ENCODE data around the gene CMTR1.
A peak's percentile ranks its signal among the peaks of the same experiment; 100 is the strongest.
"Not testable (repeated sequence)": the region's sequence is repeated elsewhere in the genome, so short reads cannot be mapped to it uniquely, and the experiment has no call there.

Gene CMTR1

DNA sequence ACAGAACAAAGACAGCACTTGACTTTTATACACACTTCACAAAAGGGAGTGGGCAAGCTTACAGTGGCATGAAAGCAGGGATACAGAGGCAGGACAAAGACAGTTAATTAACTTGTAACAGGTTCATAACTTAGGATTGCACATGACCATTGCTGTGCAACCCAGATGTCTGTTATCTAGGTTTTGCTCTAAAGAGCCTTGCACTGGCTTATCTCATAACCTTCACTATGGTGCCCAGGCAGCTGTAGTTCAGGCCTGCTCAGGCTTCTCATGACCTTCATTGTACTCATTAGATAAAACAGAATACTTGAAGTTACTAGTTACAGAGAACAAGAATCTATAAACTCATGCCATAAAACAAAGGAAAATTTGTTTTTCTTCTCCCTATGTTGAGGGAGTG lies 31.4 kb upstream of the CMTR1 start:
- H3K4me3 ChIP-seq (ENCODE audit: low read length in 2 of 2); H3K9ac ChIP-seq (ENCODE audit: low read length in 2 of 2); H3K9me3 ChIP-seq (ENCODE audit: control insufficient read depth in 2 of 2, low read length in 2 of 2); H3K4me1 ChIP-seq (ENCODE audit: control insufficient read depth, insufficient read depth, low read length); H3K36me3 ChIP-seq (ENCODE audit: control insufficient read depth in 2 of 2, insufficient read depth in 2 of 2, low read length in 2 of 2); H3K27me3 ChIP-seq (ENCODE audit: control insufficient read depth in 1 of 2, insufficient read depth in 2 of 2, low read length in 2 of 2); H3K27ac ChIP-seq (ENCODE audit: low read length): not testable (repeated sequence)

DNA sequence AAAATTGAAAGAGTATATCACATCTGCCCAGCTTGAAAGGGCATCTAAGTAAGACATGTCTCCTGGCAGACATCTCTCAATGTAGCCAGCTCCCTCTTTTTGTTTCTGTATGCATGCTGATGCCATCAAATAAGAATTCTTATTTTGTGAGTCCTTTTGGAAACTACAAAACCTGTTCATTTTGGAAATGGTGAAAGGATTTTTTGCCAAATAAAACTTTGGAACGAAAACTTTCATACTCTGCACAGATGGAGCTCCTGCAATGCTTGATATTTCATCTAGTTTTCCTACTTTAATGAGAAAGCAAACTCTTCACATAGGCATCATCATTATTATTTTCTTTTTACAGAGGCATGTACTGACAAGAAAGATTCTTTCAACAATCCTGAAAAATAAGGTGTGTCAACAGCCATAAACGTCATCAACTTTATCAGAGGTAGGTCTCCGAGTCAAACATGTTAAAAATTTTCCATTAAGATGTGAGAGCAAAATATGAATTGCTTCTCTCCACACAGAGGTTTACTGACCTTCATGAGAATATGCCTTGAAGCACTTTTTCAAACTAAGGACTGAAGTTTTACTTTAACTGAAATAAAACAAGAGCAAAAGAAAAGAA lies 26.2 kb upstream of the CMTR1 start:
- no peak overlapping the region for H3K4me3 ChIP-seq (ENCODE audit: low read length in 2 of 2)
- H3K27ac ChIP-seq (ENCODE audit: low read length) = no peak overlapping the region
- H3K9ac ChIP-seq (ENCODE audit: low read length in 2 of 2) = no peak overlapping the region
- no peaks in the 10 kb centered on the region for H3K36me3 ChIP-seq (ENCODE audit: control insufficient read depth in 2 of 2, insufficient read depth in 2 of 2, low read length in 2 of 2)
- no peaks in the 10 kb centered on the region for H3K27me3 ChIP-seq (ENCODE audit: control insufficient read depth in 1 of 2, insufficient read depth in 2 of 2, low read length in 2 of 2)
- H3K4me1 ChIP-seq (ENCODE audit: control insufficient read depth, insufficient read depth, low read length) = no peaks in the 10 kb centered on the region
- H3K9me3 ChIP-seq (ENCODE audit: control insufficient read depth in 2 of 2, low read length in 2 of 2) = no peaks in the 10 kb centered on the region

DNA sequence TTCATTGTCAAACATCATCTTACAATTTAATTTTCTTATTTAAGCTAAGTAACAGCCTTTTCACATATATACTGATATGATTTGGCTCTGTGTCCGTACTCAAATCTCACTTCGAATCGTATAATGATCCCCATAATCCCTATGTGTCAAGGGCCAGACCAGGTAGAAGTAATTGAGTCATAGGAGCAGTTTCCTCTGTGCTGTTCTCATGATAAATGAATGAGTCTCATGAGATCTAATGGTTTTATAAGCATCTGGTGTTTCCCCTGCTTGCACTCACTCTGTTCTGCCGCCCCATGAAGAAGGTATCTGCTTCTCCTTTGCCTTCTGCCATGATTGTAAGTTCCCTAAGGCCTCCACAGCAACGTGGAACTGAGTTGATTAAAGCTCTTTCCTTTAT lies 25.1 kb upstream of the CMTR1 start:
- no peak overlapping the region for H3K27ac ChIP-seq (ENCODE audit: low read length)
- H3K4me1 ChIP-seq (ENCODE audit: control insufficient read depth, insufficient read depth, low read length) = no peaks in the 10 kb centered on the region
- H3K4me3 ChIP-seq (ENCODE audit: low read length in 2 of 2) = no peak overlapping the region
- H3K36me3 ChIP-seq (ENCODE audit: control insufficient read depth in 2 of 2, insufficient read depth in 2 of 2, low read length in 2 of 2) = no peaks in the 10 kb centered on the region
- H3K9me3 ChIP-seq (ENCODE audit: control insufficient read depth in 2 of 2, low read length in 2 of 2) = no peaks in the 10 kb centered on the region
- H3K27me3 ChIP-seq (ENCODE audit: control insufficient read depth in 1 of 2, insufficient read depth in 2 of 2, low read length in 2 of 2) = no peaks in the 10 kb centered on the region
- H3K9ac ChIP-seq (ENCODE audit: low read length in 2 of 2) = no peak overlapping the region

DNA sequence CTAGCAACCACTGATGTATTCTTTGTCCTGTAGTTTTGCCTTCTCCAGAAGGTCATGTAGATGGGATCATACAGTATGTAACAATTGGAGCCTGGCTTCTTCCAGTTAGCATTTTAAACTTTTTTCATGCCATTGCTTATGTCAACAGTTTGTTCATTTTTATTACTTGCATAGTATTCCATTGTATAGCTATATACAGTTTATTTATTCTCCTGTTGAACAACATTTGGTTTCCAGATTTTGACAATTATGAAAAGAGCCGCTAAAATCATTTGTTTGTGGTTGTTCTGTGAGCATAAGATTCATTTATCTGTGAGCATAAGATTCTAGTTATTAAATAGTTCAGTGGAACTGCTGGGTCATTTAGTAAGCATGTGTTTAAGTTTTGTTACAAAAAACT lies 23.5 kb upstream of the CMTR1 start:
- Histone ChIP-seq H3K27ac (ENCODE audit: low read length) (no peak overlapping the region), H3K9me3 (ENCODE audit: control insufficient read depth in 2 of 2, low read length in 2 of 2) (no peaks in the 10 kb centered on the region), H3K4me1 (ENCODE audit: control insufficient read depth, insufficient read depth, low read length) (no peaks in the 10 kb centered on the region), H3K36me3 (ENCODE audit: control insufficient read depth in 2 of 2, insufficient read depth in 2 of 2, low read length in 2 of 2) (no peaks in the 10 kb centered on the region), H3K4me3 (ENCODE audit: low read length in 2 of 2) (no peak overlapping the region), H3K9ac (ENCODE audit: low read length in 2 of 2) (no peak overlapping the region), H3K27me3 (ENCODE audit: control insufficient read depth in 1 of 2, insufficient read depth in 2 of 2, low read length in 2 of 2) (no peaks in the 10 kb centered on the region)

DNA sequence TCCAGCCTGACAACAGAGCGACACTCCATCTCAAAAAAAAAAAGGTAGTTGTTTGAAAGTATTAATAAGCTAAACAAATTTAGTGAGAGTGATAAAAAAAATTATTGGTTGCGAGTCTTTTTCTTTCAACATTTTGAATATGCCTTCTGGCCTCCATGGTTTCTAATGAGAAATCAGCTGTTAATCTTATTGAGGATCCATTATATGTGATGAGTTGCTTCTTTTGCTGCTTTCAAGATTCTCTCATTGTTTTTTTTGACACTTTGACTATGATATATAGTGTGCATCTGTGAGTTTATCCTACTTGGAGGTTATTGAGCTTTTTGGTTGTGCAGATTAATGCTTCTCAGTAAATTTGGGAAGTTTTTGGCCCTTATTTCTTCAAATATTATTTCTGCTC lies 15.6 kb upstream of the CMTR1 start:
- Histone ChIP-seq H3K4me3 (ENCODE audit: low read length in 2 of 2) (no peak overlapping the region), H3K9ac (ENCODE audit: low read length in 2 of 2) (no peak overlapping the region), H3K36me3 (ENCODE audit: control insufficient read depth in 2 of 2, insufficient read depth in 2 of 2, low read length in 2 of 2) (no peaks in the 10 kb centered on the region), H3K9me3 (ENCODE audit: control insufficient read depth in 2 of 2, low read length in 2 of 2) (no peaks in the 10 kb centered on the region), H3K4me1 (ENCODE audit: control insufficient read depth, insufficient read depth, low read length) (no peaks in the 10 kb centered on the region), H3K27ac (ENCODE audit: low read length) (no peak overlapping the region), H3K27me3 (ENCODE audit: control insufficient read depth in 1 of 2, insufficient read depth in 2 of 2, low read length in 2 of 2) (no peaks in the 10 kb centered on the region)

DNA sequence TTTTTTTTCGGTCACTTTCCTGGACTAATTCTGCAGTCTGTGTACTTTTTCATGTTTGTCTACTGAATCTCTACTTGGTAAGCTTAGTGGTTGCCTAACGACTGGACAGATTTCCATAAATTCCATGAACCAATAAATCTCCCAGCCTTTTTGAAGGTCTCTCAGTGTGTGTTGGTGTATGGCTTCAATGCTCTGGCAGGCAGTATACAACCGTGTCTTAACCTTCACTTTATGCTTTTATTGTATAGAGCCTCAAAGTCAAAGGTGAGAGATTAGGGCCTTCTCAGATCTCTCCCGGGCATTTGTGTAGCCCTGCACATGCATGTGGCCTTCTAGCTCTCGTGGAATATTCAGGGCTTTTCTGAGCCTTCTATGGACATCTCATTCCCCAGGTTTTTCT lies 14.3 kb upstream of the CMTR1 start:
- no peak overlapping the region for H3K4me3 ChIP-seq (ENCODE audit: low read length in 2 of 2)
- no peaks in the 10 kb centered on the region for H3K36me3 ChIP-seq (ENCODE audit: control insufficient read depth in 2 of 2, insufficient read depth in 2 of 2, low read length in 2 of 2)
- H3K27ac ChIP-seq (ENCODE audit: low read length) = no peak overlapping the region
- no peak overlapping the region for H3K9ac ChIP-seq (ENCODE audit: low read length in 2 of 2)
- H3K4me1 ChIP-seq (ENCODE audit: control insufficient read depth, insufficient read depth, low read length) = no peaks in the 10 kb centered on the region
- no peaks in the 10 kb centered on the region for H3K27me3 ChIP-seq (ENCODE audit: control insufficient read depth in 1 of 2, insufficient read depth in 2 of 2, low read length in 2 of 2)
- H3K9me3 ChIP-seq (ENCODE audit: control insufficient read depth in 2 of 2, low read length in 2 of 2) = no peaks in the 10 kb centered on the region

DNA sequence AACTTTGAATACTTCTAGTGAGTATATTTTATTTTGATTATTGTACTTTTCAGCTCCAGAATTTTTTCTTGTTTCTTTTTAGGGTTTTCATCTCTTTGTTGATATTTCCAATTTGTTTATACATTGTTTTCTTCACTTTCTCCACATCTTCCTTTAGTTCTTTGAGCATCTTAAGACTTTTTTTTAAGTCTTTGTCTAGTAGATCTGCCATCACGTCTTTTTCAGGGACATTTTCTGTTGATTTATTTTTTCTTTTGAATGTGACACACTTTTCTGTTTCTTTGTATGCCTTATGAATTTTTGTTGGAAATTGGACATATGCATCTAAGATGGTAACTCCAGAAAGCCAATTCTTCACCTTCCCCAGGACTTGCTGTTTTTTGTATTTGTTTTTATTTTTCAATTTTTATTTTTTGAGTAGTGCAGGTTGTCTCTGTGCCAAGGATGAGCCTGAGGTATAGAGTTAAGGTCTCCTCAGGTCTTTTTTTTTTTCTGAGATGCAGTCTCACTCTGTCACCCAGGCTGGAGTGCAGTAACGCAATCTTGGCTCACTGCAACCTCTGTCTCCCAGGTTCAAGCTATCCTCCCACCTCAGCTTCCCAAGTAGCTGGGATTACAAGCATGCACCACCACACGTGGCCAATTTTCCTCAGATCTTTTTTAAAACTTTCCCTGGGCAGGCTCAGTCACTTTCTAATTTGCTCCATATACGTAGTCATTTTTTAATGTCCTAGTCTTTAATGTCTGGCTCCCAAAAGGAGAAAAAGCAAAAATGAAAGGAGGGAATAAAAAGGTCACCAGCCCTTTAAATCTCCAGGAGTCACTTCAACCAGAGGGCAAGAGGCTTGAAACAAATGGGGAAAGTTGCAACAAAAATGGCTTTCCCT lies 6.7 kb upstream of the CMTR1 start:
- Histone ChIP-seq H3K4me3 (ENCODE audit: low read length in 2 of 2) (no peak overlapping the region), H3K4me1 (ENCODE audit: control insufficient read depth, insufficient read depth, low read length) (no peaks in the 10 kb centered on the region), H3K27ac (ENCODE audit: low read length) (no peak overlapping the region), H3K9me3 (ENCODE audit: control insufficient read depth in 2 of 2, low read length in 2 of 2) (no peaks in the 10 kb centered on the region), H3K27me3 (ENCODE audit: control insufficient read depth in 1 of 2, insufficient read depth in 2 of 2, low read length in 2 of 2) (no peaks in the 10 kb centered on the region), H3K9ac (ENCODE audit: low read length in 2 of 2) (no peak overlapping the region), H3K36me3 (ENCODE audit: control insufficient read depth in 2 of 2, insufficient read depth in 2 of 2, low read length in 2 of 2) (no peaks in the 10 kb centered on the region)

DNA sequence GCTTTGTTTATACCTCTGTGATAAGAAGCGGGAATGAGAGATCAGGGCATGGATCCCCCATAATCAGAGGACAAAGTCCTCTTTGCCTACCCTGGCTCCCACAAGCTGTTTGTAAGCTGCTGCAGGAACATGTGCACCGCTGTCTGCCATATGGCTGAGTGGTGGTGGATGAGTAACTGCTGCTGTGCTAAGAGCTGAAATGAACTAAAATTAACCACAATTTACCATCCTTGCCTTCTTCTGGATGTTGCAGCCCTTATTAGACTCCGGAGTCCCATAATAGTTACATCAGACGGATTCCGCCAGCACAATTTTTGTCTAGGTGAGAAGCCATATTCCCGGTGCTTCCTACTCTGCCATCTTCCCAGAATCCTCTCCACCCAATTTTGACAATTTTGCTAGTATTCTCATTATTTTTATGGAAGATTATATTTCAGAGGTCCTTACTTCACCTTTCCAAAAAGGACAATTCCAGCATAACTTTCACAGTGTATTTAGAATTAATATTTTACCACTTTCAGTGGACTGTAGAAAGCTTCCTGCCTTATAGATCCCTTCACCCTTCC lies 6.0 kb upstream of the CMTR1 start:
- H3K27ac ChIP-seq (ENCODE audit: low read length) = no peak overlapping the region
- no peak overlapping the region for H3K9ac ChIP-seq (ENCODE audit: low read length in 2 of 2)
- H3K4me3 ChIP-seq (ENCODE audit: low read length in 2 of 2) = no peak overlapping the region
- no peaks in the 10 kb centered on the region for H3K36me3 ChIP-seq (ENCODE audit: control insufficient read depth in 2 of 2, insufficient read depth in 2 of 2, low read length in 2 of 2)
- no peaks in the 10 kb centered on the region for H3K4me1 ChIP-seq (ENCODE audit: control insufficient read depth, insufficient read depth, low read length)
- H3K9me3 ChIP-seq (ENCODE audit: control insufficient read depth in 2 of 2, low read length in 2 of 2) = no peaks in the 10 kb centered on the region
- H3K27me3 ChIP-seq (ENCODE audit: control insufficient read depth in 1 of 2, insufficient read depth in 2 of 2, low read length in 2 of 2) = no peaks in the 10 kb centered on the region

DNA sequence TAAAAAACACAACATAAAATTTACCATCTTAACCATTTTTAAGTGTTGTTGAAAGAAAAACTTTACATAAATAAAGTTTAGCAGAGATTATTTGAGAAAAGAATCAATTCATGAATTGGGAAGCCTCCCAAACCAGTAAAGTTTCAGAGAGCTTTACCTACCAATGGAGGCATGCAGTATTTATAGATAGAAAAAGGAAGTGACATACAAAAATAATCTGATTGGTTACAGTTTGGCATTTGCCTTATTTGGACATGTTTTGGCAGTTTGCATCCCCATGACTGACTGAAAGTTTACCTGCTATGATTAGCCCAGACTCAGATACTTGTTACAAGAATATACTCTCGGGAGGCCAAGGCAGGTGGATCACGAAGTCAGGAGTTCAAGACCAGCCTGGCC lies 3.7 kb upstream of the CMTR1 start:
- Histone ChIP-seq H3K4me3 (ENCODE audit: low read length in 2 of 2) (no peak overlapping the region), H3K27ac (ENCODE audit: low read length) (no peak overlapping the region), H3K9ac (ENCODE audit: low read length in 2 of 2) (no peak overlapping the region), H3K4me1 (ENCODE audit: control insufficient read depth, insufficient read depth, low read length) (peaks cover 9% of the 10 kb centered on the region), H3K36me3 (ENCODE audit: control insufficient read depth in 2 of 2, insufficient read depth in 2 of 2, low read length in 2 of 2) (no peaks in the 10 kb centered on the region), H3K27me3 (ENCODE audit: control insufficient read depth in 1 of 2, insufficient read depth in 2 of 2, low read length in 2 of 2) (no peaks in the 10 kb centered on the region), H3K9me3 (ENCODE audit: control insufficient read depth in 2 of 2, low read length in 2 of 2) (no peaks in the 10 kb centered on the region)

DNA sequence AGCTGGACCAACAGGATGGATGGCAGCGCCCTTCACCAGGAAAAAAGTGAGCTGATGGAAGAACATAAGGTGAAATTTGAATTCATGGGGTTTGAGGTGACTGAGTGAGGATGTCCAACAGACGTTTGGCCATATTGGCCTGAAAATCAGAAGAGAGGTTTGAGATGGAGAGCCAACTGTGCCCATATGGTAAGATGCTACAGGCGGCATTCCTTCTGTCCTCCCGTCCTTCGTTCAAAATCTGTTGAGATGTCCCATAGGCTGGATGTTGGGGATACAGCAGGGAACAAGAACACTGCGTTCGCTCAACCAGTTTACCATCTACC lies 468 bp upstream of the CMTR1 start:
- peaks cover 14% of the 10 kb centered on the region for H3K4me1 ChIP-seq (ENCODE audit: control insufficient read depth, insufficient read depth, low read length)
- H3K27ac ChIP-seq (ENCODE audit: low read length) = peak overlapping the region; percentile 91
- peaks cover 10 to 12% of the 10 kb centered on the region in 2 donors for H3K36me3 ChIP-seq (ENCODE audit: control insufficient read depth in 2 of 2, insufficient read depth in 2 of 2, low read length in 2 of 2)
- no peaks in the 10 kb centered on the region for H3K27me3 ChIP-seq (ENCODE audit: control insufficient read depth in 1 of 2, insufficient read depth in 2 of 2, low read length in 2 of 2)
- H3K9me3 ChIP-seq (ENCODE audit: control insufficient read depth in 2 of 2, low read length in 2 of 2) = no peaks in the 10 kb centered on the region
- H3K9ac ChIP-seq (ENCODE audit: low read length in 2 of 2) = peak overlapping the region; percentile 80 to 89
- peak overlapping the region; percentile 77 to 80 for H3K4me3 ChIP-seq (ENCODE audit: low read length in 2 of 2)

Data from stomach smooth muscle (tissue), 2 donors.